K562 (cell line): ENCODE measurements around the gene EN2.

Source experiments
- CHD4 ChIP-seq: fragments of 200-600 bp; sonication (generic); IDR thresholded peaks from 3 replicates; pipeline ENCODE4 v1.6.1; 2012; ENCODE audit warnings: low read depth, mild to moderate bottlenecking, mixed read lengths, low read length, inconsistent platforms; ENCODE audit not compliant: insufficient read depth, insufficient replicate concordance, poor library complexity, severe bottlenecking
- CTCF ChIP-seq, 3 experiments: IDR thresholded peaks in 2 of 3; conservative IDR thresholded peaks in 1 of 3; 2 replicates each; pipeline ENCODE4 v1.5.1; 2011 to 2012; ENCODE audit warnings: low read length in 3 of 3, mild to moderate bottlenecking in 3 of 3, control low read depth in 2 of 3, improper control_type of control experiment in 1 of 3, inconsistent platforms in 1 of 3, low read depth in 1 of 3, mixed read lengths in 1 of 3, moderate library complexity in 1 of 3; ENCODE audit not compliant: insufficient read depth in 2 of 3
- IRF2 ChIP-seq: sonication (generic); formaldehyde crosslinking; IDR thresholded peaks from 2 replicates; pipeline ENCODE4 v1.8.1; 2022; ENCODE audit warnings: mild to moderate bottlenecking, missing genetic modification reagents
- JUN ChIP-seq, 2 experiments: sonication (generic) in 1 of 2; formaldehyde crosslinking in 1 of 2; IDR thresholded peaks; 2 replicates each; pipeline versions ENCODE4 v1.6.1 to v1.8.0; 2012 to 2022; ENCODE audit warnings: borderline replicate concordance in 2 of 2, mild to moderate bottlenecking in 2 of 2, improper control_type of control experiment in 1 of 2, low read depth in 1 of 2, low read length in 1 of 2, missing genetic modification reagents in 1 of 2
- POLR2A ChIP-seq: fragments of 450-650 bp; conservative IDR thresholded peaks from 2 replicates; pipeline ENCODE4 v1.6.1; 2016
- RFX5 ChIP-seq: IDR thresholded peaks from 2 replicates; pipeline ENCODE4 v1.6.1; 2011; ENCODE audit warnings: low read depth, mild to moderate bottlenecking, improper control_type of control experiment, low read length
- ZBTB1 ChIP-seq: sonication (generic); formaldehyde crosslinking; IDR thresholded peaks from 2 replicates; pipeline ENCODE4 v1.8.1; 2023; ENCODE audit warnings: missing genetic modification reagents, low read depth, mild to moderate bottlenecking, borderline replicate concordance
- ZBTB17 ChIP-seq: fragments of 450-650 bp; formaldehyde crosslinking; IDR thresholded peaks from 2 replicates; pipeline ENCODE4 v1.4.0; 2020; ENCODE audit warnings: mild to moderate bottlenecking
- TF ChIP-seq, protein P1 (sequence below): fragments of 200-600 bp; sonication (generic); IDR thresholded peaks from one replicate; pipeline ENCODE4 v1.6.1; 2012; ENCODE audit warnings: mild to moderate bottlenecking, low read depth, low read length, inconsistent platforms
- TF ChIP-seq, protein P2 (sequence below), 2 experiments: fragments of 450-650 bp; IDR thresholded peaks; 2 replicates each; pipeline ENCODE4 v1.6.1; 2016

GRCh38 chr7:155494551-155494950 lies 36.6 kb downstream of the EN2 start:
- TF ChIP-seq IRF2 (CRISPR knock-in tag): no peak
- no peak for TF ChIP-seq CTCF (IDR thresholded peaks at IDR 0.05 in 2 of 3, conservative IDR thresholded peaks at IDR 0.05 in 1 of 3; ENCODE audit: insufficient read depth in 2 of 3, low read depth in 1 of 3, low read length in 3 of 3)
- TF ChIP-seq, protein P1, sequence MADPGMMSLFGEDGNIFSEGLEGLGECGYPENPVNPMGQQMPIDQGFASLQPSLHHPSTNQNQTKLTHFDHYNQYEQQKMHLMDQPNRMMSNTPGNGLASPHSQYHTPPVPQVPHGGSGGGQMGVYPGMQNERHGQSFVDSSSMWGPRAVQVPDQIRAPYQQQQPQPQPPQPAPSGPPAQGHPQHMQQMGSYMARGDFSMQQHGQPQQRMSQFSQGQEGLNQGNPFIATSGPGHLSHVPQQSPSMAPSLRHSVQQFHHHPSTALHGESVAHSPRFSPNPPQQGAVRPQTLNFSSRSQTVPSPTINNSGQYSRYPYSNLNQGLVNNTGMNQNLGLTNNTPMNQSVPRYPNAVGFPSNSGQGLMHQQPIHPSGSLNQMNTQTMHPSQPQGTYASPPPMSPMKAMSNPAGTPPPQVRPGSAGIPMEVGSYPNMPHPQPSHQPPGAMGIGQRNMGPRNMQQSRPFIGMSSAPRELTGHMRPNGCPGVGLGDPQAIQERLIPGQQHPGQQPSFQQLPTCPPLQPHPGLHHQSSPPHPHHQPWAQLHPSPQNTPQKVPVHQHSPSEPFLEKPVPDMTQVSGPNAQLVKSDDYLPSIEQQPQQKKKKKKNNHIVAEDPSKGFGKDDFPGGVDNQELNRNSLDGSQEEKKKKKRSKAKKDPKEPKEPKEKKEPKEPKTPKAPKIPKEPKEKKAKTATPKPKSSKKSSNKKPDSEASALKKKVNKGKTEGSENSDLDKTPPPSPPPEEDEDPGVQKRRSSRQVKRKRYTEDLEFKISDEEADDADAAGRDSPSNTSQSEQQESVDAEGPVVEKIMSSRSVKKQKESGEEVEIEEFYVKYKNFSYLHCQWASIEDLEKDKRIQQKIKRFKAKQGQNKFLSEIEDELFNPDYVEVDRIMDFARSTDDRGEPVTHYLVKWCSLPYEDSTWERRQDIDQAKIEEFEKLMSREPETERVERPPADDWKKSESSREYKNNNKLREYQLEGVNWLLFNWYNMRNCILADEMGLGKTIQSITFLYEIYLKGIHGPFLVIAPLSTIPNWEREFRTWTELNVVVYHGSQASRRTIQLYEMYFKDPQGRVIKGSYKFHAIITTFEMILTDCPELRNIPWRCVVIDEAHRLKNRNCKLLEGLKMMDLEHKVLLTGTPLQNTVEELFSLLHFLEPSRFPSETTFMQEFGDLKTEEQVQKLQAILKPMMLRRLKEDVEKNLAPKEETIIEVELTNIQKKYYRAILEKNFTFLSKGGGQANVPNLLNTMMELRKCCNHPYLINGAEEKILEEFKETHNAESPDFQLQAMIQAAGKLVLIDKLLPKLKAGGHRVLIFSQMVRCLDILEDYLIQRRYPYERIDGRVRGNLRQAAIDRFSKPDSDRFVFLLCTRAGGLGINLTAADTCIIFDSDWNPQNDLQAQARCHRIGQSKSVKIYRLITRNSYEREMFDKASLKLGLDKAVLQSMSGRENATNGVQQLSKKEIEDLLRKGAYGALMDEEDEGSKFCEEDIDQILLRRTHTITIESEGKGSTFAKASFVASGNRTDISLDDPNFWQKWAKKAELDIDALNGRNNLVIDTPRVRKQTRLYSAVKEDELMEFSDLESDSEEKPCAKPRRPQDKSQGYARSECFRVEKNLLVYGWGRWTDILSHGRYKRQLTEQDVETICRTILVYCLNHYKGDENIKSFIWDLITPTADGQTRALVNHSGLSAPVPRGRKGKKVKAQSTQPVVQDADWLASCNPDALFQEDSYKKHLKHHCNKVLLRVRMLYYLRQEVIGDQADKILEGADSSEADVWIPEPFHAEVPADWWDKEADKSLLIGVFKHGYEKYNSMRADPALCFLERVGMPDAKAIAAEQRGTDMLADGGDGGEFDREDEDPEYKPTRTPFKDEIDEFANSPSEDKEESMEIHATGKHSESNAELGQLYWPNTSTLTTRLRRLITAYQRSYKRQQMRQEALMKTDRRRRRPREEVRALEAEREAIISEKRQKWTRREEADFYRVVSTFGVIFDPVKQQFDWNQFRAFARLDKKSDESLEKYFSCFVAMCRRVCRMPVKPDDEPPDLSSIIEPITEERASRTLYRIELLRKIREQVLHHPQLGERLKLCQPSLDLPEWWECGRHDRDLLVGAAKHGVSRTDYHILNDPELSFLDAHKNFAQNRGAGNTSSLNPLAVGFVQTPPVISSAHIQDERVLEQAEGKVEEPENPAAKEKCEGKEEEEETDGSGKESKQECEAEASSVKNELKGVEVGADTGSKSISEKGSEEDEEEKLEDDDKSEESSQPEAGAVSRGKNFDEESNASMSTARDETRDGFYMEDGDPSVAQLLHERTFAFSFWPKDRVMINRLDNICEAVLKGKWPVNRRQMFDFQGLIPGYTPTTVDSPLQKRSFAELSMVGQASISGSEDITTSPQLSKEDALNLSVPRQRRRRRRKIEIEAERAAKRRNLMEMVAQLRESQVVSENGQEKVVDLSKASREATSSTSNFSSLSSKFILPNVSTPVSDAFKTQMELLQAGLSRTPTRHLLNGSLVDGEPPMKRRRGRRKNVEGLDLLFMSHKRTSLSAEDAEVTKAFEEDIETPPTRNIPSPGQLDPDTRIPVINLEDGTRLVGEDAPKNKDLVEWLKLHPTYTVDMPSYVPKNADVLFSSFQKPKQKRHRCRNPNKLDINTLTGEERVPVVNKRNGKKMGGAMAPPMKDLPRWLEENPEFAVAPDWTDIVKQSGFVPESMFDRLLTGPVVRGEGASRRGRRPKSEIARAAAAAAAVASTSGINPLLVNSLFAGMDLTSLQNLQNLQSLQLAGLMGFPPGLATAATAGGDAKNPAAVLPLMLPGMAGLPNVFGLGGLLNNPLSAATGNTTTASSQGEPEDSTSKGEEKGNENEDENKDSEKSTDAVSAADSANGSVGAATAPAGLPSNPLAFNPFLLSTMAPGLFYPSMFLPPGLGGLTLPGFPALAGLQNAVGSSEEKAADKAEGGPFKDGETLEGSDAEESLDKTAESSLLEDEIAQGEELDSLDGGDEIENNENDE: no peak
- no peak for TF ChIP-seq POLR2A
- TF ChIP-seq ZBTB1: no peak
- TF ChIP-seq CHD4: no peak
- no peak for TF ChIP-seq JUN (IDR thresholded peaks at IDR 0.05; ENCODE audit: borderline replicate concordance, low read depth, low read length)
- TF ChIP-seq JUN (CRISPR knock-in tag; IDR thresholded peaks at IDR 0.05; ENCODE audit: borderline replicate concordance): no peak
- TF ChIP-seq ZBTB17 (CRISPR knock-in tag): no peak
- TF ChIP-seq, protein P2, sequence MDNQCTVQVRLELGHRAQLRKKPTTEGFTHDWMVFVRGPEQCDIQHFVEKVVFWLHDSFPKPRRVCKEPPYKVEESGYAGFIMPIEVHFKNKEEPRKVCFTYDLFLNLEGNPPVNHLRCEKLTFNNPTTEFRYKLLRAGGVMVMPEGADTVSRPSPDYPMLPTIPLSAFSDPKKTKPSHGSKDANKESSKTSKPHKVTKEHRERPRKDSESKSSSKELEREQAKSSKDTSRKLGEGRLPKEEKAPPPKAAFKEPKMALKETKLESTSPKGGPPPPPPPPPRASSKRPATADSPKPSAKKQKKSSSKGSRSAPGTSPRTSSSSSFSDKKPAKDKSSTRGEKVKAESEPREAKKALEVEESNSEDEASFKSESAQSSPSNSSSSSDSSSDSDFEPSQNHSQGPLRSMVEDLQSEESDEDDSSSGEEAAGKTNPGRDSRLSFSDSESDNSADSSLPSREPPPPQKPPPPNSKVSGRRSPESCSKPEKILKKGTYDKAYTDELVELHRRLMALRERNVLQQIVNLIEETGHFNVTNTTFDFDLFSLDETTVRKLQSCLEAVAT (IDR thresholded peaks at IDR 0.05): no peak
- no peak for TF ChIP-seq RFX5
